MM.1S (cell line): ENCODE data around the gene KCTD5.

ENCODE experiments used
- DNase-seq: peaks from one replicate; pipeline ENCODE4 v3.0.0-alpha.2; 2015
- H2AFZ ChIP-seq: fragments of 300-600 bp; sonication (generic); 2 replicates; pipeline ENCODE4 v1.6.0; 2016; ENCODE audit warnings: antibody characterized with exemption, low read length
- H3F3A ChIP-seq: fragments of 300-600 bp; sonication (generic); 2 replicates; pipeline ENCODE4 v1.6.1; 2016; ENCODE audit warnings: mild to moderate bottlenecking, antibody characterized with exemption, low read length, moderate library complexity, mixed read lengths; ENCODE audit not compliant: insufficient read depth
- H3K27ac ChIP-seq: fragments of 300-600 bp; sonication (generic); 2 replicates; pipeline ENCODE4 v1.5.1; 2016; ENCODE audit warnings: mild to moderate bottlenecking, low read length
- H3K27me3 ChIP-seq: fragments of 300-600 bp; sonication (generic); replicated peaks from 2 replicates; pipeline ENCODE4 v1.6.0; 2016; ENCODE audit warnings: low read length; ENCODE audit not compliant: insufficient read depth
- H3K36me3 ChIP-seq: fragments of 300-600 bp; sonication (generic); replicated peaks from 2 replicates; pipeline ENCODE4 v1.6.1; 2016; ENCODE audit warnings: mild to moderate bottlenecking, low read length, mixed read lengths; ENCODE audit not compliant: insufficient read depth
- H3K4me1 ChIP-seq: fragments of 300-600 bp; sonication (generic); 2 replicates; pipeline ENCODE4 v1.6.1; 2016; ENCODE audit warnings: low read length, mixed read lengths
- H3K4me2 ChIP-seq: fragments of 300-600 bp; sonication (generic); 2 replicates; pipeline ENCODE4 v1.6.0; 2016; ENCODE audit warnings: low read depth, low read length
- H3K4me3 ChIP-seq: fragments of 300-600 bp; sonication (generic); 2 replicates; pipeline ENCODE4 v1.5.1; 2016; ENCODE audit warnings: low read length, mixed read lengths
- H3K79me2 ChIP-seq: fragments of 300-600 bp; sonication (generic); 2 replicates; pipeline ENCODE4 v1.6.1; 2016; ENCODE audit warnings: mixed run types, low read length, mixed read lengths
- H3K9ac ChIP-seq: fragments of 300-600 bp; sonication (generic); 2 replicates; pipeline ENCODE4 v1.6.1; 2016; ENCODE audit warnings: low read length, mixed read lengths
- H3K9me2 ChIP-seq: fragments of 300-600 bp; sonication (generic); replicated peaks from 2 replicates; pipeline ENCODE4 v1.6.1; 2016; ENCODE audit warnings: mild to moderate bottlenecking, low read length, mixed read lengths; ENCODE audit not compliant: insufficient read depth
- H3K9me3 ChIP-seq: fragments of 300-600 bp; sonication (generic); replicated peaks from 2 replicates; pipeline ENCODE4 v1.6.1; 2016; ENCODE audit warnings: mild to moderate bottlenecking, low read length, mixed read lengths; ENCODE audit not compliant: insufficient read depth
- H4K20me1 ChIP-seq: fragments of 300-600 bp; sonication (generic); 2 replicates; pipeline ENCODE4 v1.6.1; 2016; ENCODE audit warnings: mild to moderate bottlenecking, low read length, moderate library complexity, mixed read lengths; ENCODE audit not compliant: insufficient read depth
- EZH2 ChIP-seq: fragments of 300-600 bp; sonication (generic); optimal IDR thresholded peaks from 2 replicates; pipeline ENCODE3; 2017; ENCODE audit warnings: low read depth, mild to moderate bottlenecking, antibody characterized with exemption, low read length, mixed read lengths
- EZH2phosphoT487 ChIP-seq: fragments of 300-600 bp; sonication (generic); IDR thresholded peaks from 2 replicates; pipeline ENCODE4 v1.6.1; 2018; ENCODE audit warnings: antibody characterized with exemption, low read length
- TF ChIP-seq, protein P1 (sequence below): fragments of 300-600 bp; sonication (generic); IDR thresholded peaks from 2 replicates; pipeline ENCODE4 v1.5.1; 2016; ENCODE audit warnings: antibody characterized with exemption, low read length, mixed read lengths

KCTD5 gene

DNA sequence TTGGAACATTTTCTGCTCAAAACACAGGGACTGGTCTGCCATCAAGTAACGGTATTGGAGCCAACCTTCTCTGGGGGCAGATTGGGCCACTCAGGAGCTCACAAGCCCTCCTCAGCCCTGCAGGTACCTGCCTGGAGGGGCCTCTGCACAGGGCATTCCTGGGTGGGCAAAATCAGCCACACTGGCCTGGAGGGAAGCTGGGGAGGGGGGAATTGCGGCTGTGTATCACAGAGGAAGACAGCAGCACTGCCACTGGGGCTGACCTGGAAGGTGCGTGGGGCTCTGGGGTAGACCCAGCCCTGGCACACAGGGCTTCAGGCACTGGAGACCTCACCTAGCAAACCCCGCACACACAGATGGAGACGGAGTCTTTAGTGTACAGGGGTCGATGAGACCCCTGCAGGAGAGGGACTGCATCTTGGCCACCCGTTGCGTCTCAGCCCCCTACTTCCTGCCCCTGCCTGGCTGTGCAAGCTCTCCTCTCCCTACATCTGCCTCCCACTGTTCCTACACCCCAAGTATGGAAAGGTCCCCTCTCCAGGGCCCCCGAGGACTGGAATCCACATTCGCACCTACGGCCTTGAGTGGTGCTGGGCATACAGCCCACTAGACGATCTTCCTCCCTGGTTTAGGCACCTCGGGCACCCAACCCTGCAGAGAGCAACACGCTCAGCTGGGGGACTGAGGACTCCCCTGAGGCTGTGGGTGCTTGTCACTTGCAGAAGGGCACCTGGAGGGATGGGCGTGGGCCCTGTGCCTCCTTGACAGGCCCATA, 63.0 kb downstream of the KCTD5 start:
- Histone ChIP-seq H3K79me2 (no peaks in the 10 kb centered on the region), H4K20me1 (no peaks in the 10 kb centered on the region), H3K27me3 (peaks cover 19% of the 10 kb centered on the region; the same call in 1 of the 2 replicates), H3F3A (no peaks in the 10 kb centered on the region), H2AFZ (no peak overlapping the region), H3K27ac (no peak overlapping the region), H3K36me3 (no peaks in the 10 kb centered on the region), H3K9ac (no peak overlapping the region), H3K9me2 (no peaks in the 10 kb centered on the region), H3K4me2 (no peak overlapping the region), H3K9me3 (no peaks in the 10 kb centered on the region), H3K4me3 (no peak overlapping the region), H3K4me1 (no peaks in the 10 kb centered on the region)
- no peak for DNase-seq
- TF ChIP-seq EZH2phosphoT487 (no peak), EZH2 (no peak)
- TF ChIP-seq, protein P1, sequence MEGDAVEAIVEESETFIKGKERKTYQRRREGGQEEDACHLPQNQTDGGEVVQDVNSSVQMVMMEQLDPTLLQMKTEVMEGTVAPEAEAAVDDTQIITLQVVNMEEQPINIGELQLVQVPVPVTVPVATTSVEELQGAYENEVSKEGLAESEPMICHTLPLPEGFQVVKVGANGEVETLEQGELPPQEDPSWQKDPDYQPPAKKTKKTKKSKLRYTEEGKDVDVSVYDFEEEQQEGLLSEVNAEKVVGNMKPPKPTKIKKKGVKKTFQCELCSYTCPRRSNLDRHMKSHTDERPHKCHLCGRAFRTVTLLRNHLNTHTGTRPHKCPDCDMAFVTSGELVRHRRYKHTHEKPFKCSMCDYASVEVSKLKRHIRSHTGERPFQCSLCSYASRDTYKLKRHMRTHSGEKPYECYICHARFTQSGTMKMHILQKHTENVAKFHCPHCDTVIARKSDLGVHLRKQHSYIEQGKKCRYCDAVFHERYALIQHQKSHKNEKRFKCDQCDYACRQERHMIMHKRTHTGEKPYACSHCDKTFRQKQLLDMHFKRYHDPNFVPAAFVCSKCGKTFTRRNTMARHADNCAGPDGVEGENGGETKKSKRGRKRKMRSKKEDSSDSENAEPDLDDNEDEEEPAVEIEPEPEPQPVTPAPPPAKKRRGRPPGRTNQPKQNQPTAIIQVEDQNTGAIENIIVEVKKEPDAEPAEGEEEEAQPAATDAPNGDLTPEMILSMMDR = no peak

DNA sequence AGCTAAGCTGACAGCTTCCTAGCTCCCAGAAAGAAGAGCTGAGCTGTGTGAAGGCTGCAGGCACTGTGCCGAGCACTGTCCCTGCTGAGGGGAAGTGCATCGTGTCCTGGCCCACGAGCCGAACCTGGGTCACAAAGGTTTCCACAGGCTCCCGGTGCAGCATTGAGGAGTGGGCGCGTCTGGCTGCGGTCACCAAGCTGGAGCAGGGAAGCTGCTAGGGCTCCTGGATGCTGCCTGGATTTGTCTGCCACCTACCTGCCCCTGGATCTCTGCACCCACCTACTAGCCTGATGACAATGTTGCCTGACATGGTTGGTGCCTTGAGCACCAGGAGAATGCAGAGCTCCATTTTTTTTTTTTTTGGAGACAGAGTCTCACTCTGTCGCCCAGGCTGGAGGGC, 63.6 kb downstream of the KCTD5 start:
- H3F3A ChIP-seq = no peaks in the 10 kb centered on the region
- H3K4me2 ChIP-seq = no peak overlapping the region
- no peaks in the 10 kb centered on the region for H4K20me1 ChIP-seq
- H3K9me2 ChIP-seq = no peaks in the 10 kb centered on the region
- H3K36me3 ChIP-seq = no peaks in the 10 kb centered on the region
- no peak overlapping the region for H3K27ac ChIP-seq
- DNase-seq = no peak
- H3K79me2 ChIP-seq = 0 out of 2 replicates have a peak, but pooled peaks cover 4% of the 10 kb centered on the region
- H3K4me1 ChIP-seq = no peaks in the 10 kb centered on the region
- no peak overlapping the region for H3K9ac ChIP-seq
- H3K27me3 ChIP-seq = peaks cover 19% of the 10 kb centered on the region; the same call in 1 of the 2 replicates
- no peak overlapping the region for H2AFZ ChIP-seq
- TF ChIP-seq EZH2 = no peak
- TF ChIP-seq, protein P1 = no peak
- TF ChIP-seq EZH2phosphoT487 = no peak
- no peaks in the 10 kb centered on the region for H3K9me3 ChIP-seq
- H3K4me3 ChIP-seq = no peak overlapping the region

DNA sequence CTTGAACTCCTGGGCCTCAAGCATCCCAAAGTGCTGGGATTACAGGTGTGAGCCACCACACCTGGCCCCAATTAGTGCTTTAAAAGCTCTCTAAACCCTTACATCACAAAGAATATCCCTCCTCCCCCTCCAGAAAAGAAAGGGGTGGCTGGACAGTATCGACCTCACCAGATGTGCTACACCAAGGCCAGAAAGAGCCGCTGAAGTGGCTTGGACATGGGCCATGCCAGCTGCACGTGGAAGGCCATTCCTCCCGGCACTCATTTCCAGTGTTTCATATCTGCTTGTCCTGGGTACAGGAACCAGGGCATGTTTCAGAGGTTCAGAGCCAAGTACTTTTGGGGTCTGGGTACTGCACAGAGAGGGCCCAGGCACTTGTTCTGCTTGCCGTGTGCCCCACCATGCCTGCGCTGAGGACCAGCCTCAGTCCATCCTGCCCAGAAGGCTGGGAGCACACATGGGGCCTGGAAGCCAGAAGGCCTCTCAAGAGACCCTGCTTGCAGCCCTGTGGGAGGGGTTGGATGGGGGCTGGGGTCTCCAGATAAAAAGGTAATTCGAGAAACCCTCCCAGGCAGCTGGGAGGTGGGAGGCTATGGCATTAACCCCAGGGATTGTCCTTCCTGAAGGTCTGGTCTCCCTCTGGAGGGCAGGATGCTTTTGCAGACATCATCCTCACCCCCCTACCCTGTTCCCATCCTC, 66.6 kb downstream of the KCTD5 start:
- H3F3A ChIP-seq = no peaks in the 10 kb centered on the region
- H2AFZ ChIP-seq = no peak overlapping the region
- peaks cover 6% of the 10 kb centered on the region for H4K20me1 ChIP-seq
- H3K4me2 ChIP-seq = no peak overlapping the region
- H3K4me3 ChIP-seq = no peak overlapping the region
- peaks cover 13% of the 10 kb centered on the region; the same call in 1 of the 2 replicates for H3K27me3 ChIP-seq
- peaks cover 9% of the 10 kb centered on the region for H3K4me1 ChIP-seq
- no peak for TF ChIP-seq EZH2
- TF ChIP-seq EZH2phosphoT487 = no peak
- TF ChIP-seq, protein P1 = no peak
- no peaks in the 10 kb centered on the region for H3K9me3 ChIP-seq
- H3K9ac ChIP-seq = no peak overlapping the region
- H3K27ac ChIP-seq = no peak overlapping the region
- DNase-seq = no peak
- no peaks in the 10 kb centered on the region for H3K9me2 ChIP-seq
- H3K79me2 ChIP-seq = peaks cover 22% of the 10 kb centered on the region
- H3K36me3 ChIP-seq = no peaks in the 10 kb centered on the region
